Measurements from ENCODE around the gene IER3. TPM values are rescaled to one million over a fixed set of nuclear protein-coding genes. Genes with fewer than 3 reads are reported as not detected.

IER3 gene
- total RNA-seq, 4 donors from 2014 or later = 0.24 to 2.0 (median 1.4) TPM

DNA sequence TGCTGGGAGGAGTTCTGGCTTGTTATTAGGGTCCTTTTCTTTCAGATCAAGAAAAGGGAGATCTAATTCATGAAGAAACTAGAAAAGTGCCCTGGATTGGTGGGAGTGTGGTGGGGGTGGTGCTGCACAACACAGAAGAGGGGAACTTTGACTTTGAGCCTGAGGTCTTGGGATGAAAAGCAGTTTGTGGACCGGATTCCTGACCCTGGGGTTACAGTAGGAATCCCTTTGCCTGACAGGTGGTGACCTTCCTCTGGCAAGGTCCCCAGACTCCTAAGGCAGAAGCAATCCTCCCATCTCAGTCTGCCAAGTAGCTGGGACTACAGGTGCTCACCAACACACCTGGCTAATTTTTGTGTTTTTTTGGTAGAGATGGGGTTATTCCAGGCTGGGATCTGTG is 45.3 kb upstream of the IER3 start:
- H3K4me3 ChIP-seq = no peak overlapping the region
- no peaks in the 10 kb centered on the region for H3K27me3 ChIP-seq
- H3K4me1 ChIP-seq = no peaks in the 10 kb centered on the region
- DNase-seq = no peak
- H3K36me3 ChIP-seq = no peaks in the 10 kb centered on the region
- ATAC-seq = no peak
- no peak for TF ChIP-seq POLR2A (IDR thresholded peaks at IDR 0.05)
- TF ChIP-seq, protein P1, sequence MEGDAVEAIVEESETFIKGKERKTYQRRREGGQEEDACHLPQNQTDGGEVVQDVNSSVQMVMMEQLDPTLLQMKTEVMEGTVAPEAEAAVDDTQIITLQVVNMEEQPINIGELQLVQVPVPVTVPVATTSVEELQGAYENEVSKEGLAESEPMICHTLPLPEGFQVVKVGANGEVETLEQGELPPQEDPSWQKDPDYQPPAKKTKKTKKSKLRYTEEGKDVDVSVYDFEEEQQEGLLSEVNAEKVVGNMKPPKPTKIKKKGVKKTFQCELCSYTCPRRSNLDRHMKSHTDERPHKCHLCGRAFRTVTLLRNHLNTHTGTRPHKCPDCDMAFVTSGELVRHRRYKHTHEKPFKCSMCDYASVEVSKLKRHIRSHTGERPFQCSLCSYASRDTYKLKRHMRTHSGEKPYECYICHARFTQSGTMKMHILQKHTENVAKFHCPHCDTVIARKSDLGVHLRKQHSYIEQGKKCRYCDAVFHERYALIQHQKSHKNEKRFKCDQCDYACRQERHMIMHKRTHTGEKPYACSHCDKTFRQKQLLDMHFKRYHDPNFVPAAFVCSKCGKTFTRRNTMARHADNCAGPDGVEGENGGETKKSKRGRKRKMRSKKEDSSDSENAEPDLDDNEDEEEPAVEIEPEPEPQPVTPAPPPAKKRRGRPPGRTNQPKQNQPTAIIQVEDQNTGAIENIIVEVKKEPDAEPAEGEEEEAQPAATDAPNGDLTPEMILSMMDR (IDR thresholded peaks at IDR 0.05 in 4 of 5, conservative IDR thresholded peaks at IDR 0.05 in 1 of 5) = no peak
- intact Hi-C loops (cut with DNase I; ENCODE audit: low total_unique reads) (no loop called here), in situ Hi-C loops (cut with MboI; ENCODE audit: low sequenced_read_pairs in 4 of 4) (no loop called here)
- no peaks in the 10 kb centered on the region for H3K9me3 ChIP-seq
- no peak overlapping the region for H3K27ac ChIP-seq

- in situ Hi-C loops (cut with MboI; ENCODE audit: low sequenced_read_pairs in 4 of 4) (no loop called here), intact Hi-C loops (cut with DNase I; ENCODE audit: low total_unique reads) (no loop called here)
- Histone ChIP-seq H3K4me1 (peaks cover 0 to under 1% of the 10 kb centered on the region in 2 donors), H3K27me3 (no peaks in the 10 kb centered on the region), H3K36me3 (no peaks in the 10 kb centered on the region), H3K4me3 (no peak overlapping the region), H3K9me3 (no peaks in the 10 kb centered on the region), H3K27ac (peak overlapping the region in 1 of 4 donors; percentile 36)
- ATAC-seq = peak; percentile 21 to 70
- DNase-seq = peak in 1 of 2 donors; percentile 4
- TF ChIP-seq POLR2A (IDR thresholded peaks at IDR 0.05) = peak in 1 of 2 donors; percentile 31
- TF ChIP-seq, protein P1 (IDR thresholded peaks at IDR 0.05 in 4 of 5, conservative IDR thresholded peaks at IDR 0.05 in 1 of 5) = no peak
Measured at GRCh38 chr6:30787954-30788353, 43.6 kb upstream of the IER3 start.

DNA sequence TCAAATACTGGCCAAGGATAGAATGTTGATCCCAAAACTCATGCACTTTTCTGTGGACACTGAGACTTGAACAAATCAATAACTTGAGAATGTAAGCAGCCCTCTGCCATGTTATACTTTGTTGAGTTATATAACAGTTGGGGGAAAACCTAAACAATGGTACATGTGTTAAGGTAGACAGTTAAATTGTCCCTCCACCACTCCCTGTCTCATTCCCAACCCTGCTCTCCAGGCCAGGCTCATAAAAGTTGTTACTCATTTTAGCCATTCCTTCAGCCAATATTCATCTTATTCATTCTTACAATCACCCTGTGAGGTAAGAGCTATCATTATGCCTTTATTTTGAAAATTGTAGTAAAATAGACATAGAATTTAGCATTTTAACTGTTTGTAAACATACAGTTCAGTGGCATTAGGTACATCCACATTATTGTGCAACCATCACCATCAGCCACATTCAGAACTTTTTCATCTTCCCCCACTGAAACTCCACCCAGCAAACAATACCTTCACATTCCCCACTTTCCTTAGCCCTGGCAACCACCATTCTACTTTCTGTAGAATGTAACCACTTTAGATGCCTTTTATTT is 38.2 kb upstream of the IER3 start:
- peaks cover 26 to 34% of the 10 kb centered on the region in 2 donors for H3K4me1 ChIP-seq
- H3K27ac ChIP-seq = peak overlapping the region; percentile 73 to 83 (median 74)
- H3K36me3 ChIP-seq = no peaks in the 10 kb centered on the region
- no peaks in the 10 kb centered on the region for H3K27me3 ChIP-seq
- no peak for TF ChIP-seq POLR2A (IDR thresholded peaks at IDR 0.05)
- TF ChIP-seq, protein P1 (IDR thresholded peaks at IDR 0.05 in 4 of 5, conservative IDR thresholded peaks at IDR 0.05 in 1 of 5) = no peak
- no peak for DNase-seq
- no peak overlapping the region for H3K4me3 ChIP-seq
- in situ Hi-C loops (cut with MboI; ENCODE audit: low sequenced_read_pairs in 4 of 4) = no loop called here
- intact Hi-C loops (cut with DNase I; ENCODE audit: low total_unique reads) = loop anchor here (2.0 kb wide), 1 partner anchor 38 kb away; the partner anchor contains the start of gene IER3
- H3K9me3 ChIP-seq = no peaks in the 10 kb centered on the region
- no peak for ATAC-seq

DNA sequence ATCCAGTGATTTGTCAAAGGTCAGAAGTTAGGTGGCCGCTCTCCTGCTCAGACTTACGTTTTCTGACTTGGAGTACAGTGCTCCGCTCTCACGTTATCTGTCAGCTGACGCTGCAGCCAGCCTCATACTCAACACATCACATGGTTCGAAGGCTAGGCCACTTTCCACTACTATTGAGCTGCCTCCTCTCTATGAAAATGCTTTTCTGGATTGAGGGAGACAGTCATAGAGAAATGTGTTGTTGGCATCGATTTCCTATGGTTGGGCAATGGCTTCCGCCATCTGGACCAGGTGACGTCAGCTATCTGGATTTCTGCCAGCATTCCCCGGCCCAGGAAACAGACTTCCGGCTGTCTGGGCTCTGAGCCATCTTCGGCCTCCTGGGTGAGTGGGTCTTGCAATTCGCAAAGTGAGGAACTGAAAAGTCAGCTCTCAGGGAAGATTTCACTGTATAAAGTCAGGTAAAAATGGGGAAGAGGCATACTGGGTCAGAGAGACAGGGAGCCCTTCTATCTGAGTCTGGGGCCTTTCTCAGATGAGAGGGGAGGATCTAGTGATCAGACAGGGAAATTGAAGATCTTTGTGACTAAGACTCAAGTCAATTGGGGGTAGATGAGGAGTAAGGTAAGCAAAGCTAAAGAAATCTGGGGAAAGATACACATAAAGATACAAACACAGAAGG is 37.5 kb upstream of the IER3 start:
- no peaks in the 10 kb centered on the region for H3K27me3 ChIP-seq
- ATAC-seq = peak; percentile 86 to 87
- H3K27ac ChIP-seq = peak overlapping the region; percentile 73 to 83 (median 74)
- peak; percentile 81 to 89 for DNase-seq
- peaks cover 26 to 34% of the 10 kb centered on the region in 2 donors for H3K4me1 ChIP-seq
- TF ChIP-seq, protein P1 (IDR thresholded peaks at IDR 0.05 in 4 of 5, conservative IDR thresholded peaks at IDR 0.05 in 1 of 5) = no peak
- TF ChIP-seq POLR2A (IDR thresholded peaks at IDR 0.05) = peak in 1 of 2 donors; percentile 22
- H3K9me3 ChIP-seq = no peaks in the 10 kb centered on the region
- H3K36me3 ChIP-seq = no peaks in the 10 kb centered on the region
- in situ Hi-C loops (cut with MboI; ENCODE audit: low sequenced_read_pairs in 4 of 4) (no loop called here), intact Hi-C loops (cut with DNase I; ENCODE audit: low total_unique reads) (loop anchor here (2.0 kb wide), 2 partner anchors 29 to 37 kb away; partner anchors contain the start of gene IER3)
- H3K4me3 ChIP-seq = peak overlapping the region in 1 of 4 donors; percentile 23

All from gastrocnemius medialis (tissue), 4 donors.